Measurements from ENCODE around the gene ROM1. TPM values are rescaled to one million over a fixed set of nuclear protein-coding genes. Genes with fewer than 3 reads are reported as not detected.
"Not testable (repeated sequence)": the region's sequence is repeated elsewhere in the genome, so short reads cannot be mapped to it uniquely, and the experiment has no call there.

Gene ROM1
- total RNA-seq, 1 experiment from 2014 or later = 0.45 TPM

DNA sequence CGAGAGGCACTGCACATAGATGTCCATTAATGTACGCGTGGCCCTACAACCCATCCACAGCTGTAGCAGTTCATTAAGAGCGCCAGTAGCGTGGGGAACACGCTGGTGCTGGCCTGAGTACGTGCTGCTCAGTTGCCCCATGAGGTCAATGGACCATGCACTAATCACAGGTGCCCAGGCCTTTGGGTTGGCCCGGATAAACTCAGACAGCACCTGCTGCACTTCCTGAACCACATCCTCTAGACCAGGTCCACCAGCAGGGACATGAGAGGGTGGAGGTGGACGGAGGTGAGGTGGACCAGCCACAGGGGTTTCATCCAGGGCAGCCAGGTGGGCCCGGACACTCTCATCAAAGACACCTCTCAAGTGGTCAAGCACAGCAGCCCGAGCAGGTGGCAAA, 36.4 kb downstream of the ROM1 start:
- Histone ChIP-seq H3K9me3 (ENCODE audit: low read length) (no peaks in the 10 kb centered on the region), H4K20me1 (ENCODE audit: insufficient read depth, low read depth, low read length) (peaks cover 5% of the 10 kb centered on the region), H3K27me3 (ENCODE audit: low read length) (no peaks in the 10 kb centered on the region), H2AFZ (ENCODE audit: low read length) (no peak overlapping the region), H3K4me1 (ENCODE audit: low read length) (peaks cover 30% of the 10 kb centered on the region), H3K4me2 (ENCODE audit: low read depth, low read length, poor library complexity, severe bottlenecking) (no peak overlapping the region), H3K27ac (ENCODE audit: low read length) (no peak overlapping the region), H3K9me2 (replicated peaks; ENCODE audit: insufficient read depth, low read length) (no peaks in the 10 kb centered on the region), H3K36me3 (ENCODE audit: insufficient read depth, low read length) (peaks cover 4% of the 10 kb centered on the region; the same call in 1 of the 2 replicates), H3K9ac (ENCODE audit: low read length) (no peak overlapping the region), H3K4me3 (ENCODE audit: low read length) (no peak overlapping the region), H3K79me2 (ENCODE audit: low read length) (peaks cover 45% of the 10 kb centered on the region)
- DNase-seq = no peak

DNA sequence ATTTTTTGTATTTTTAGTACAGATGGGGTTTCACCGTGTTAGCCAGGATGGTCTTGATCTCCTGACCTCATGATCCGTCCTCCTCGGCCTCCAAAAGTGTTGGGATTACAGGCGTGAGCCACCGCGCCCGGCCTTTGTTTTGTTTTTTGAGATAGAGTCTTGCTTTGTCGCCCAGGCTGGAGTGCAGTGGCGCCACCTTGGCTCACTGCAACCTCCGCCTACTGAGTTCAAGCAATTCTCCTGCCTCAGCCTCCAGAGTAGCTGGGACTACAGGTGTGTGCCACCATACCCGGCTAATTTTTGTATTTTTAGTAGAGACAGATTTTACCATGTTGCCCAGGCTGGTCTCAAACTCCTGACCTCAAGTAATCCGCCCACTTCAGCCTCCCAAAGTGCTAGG, 37.2 kb downstream of the ROM1 start:
- H3K9me2 ChIP-seq (replicated peaks; ENCODE audit: insufficient read depth, low read length); H3K9me3 ChIP-seq (ENCODE audit: low read length); H3K4me3 ChIP-seq (ENCODE audit: low read length); H3K27me3 ChIP-seq (ENCODE audit: low read length); DNase-seq; H3K36me3 ChIP-seq (ENCODE audit: insufficient read depth, low read length); H3K27ac ChIP-seq (ENCODE audit: low read length); H2AFZ ChIP-seq (ENCODE audit: low read length); H4K20me1 ChIP-seq (ENCODE audit: insufficient read depth, low read depth, low read length); H3K4me2 ChIP-seq (ENCODE audit: low read depth, low read length, poor library complexity, severe bottlenecking); H3K9ac ChIP-seq (ENCODE audit: low read length): not testable (repeated sequence)
- Histone ChIP-seq H3K79me2 (ENCODE audit: low read length) (peaks cover 37% of the 10 kb centered on the region), H3K4me1 (ENCODE audit: low read length) (peaks cover 24% of the 10 kb centered on the region)

DNA sequence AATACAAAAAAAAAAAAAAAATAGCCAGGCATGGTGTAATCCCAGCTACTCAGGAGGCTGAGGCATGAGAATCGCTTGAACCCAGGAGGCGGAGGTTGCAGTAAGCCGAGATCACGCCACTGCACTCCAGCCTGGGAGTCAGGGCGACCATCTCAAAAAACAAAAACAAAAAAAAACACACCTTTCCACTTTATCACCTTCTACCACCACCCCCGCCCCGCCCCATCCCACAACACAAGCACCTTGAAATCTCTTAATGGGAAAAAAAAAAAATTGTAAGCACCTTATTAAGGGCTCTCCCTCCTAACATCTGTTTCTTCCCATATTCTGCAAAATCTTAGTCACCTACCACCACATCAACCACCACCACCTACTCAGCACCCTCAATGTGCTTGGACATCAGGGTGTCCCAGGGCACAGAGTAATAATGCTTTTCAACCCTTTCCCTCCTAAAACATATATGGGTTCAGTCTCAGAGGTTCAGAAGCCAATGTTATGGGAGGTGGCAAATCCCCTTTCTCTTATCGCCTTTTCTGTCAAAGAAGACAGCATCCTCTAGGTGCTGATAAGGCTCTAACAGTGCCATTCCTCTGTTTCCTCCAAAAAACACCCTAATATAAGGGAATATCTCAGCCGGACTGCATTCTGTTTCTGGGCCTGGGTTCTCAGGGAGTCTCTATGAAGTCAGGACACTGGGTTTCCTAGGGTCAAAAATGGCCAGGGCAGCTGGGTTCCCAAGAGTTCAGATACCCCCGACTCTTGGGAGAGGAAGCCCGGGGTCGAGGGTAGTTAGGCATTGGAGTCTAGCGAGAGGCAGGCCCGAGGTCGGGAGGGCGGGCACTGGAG, 39.3 kb downstream of the ROM1 start:
- Histone ChIP-seq H3K9ac (ENCODE audit: low read length) (peak overlapping the region; percentile 82), H3K4me1 (ENCODE audit: low read length) (peaks cover 15% of the 10 kb centered on the region), H3K9me3 (ENCODE audit: low read length) (no peaks in the 10 kb centered on the region), H2AFZ (ENCODE audit: low read length) (no peak overlapping the region), H3K4me2 (ENCODE audit: low read depth, low read length, poor library complexity, severe bottlenecking) (peak overlapping the region; percentile 78), H3K27me3 (ENCODE audit: low read length) (no peaks in the 10 kb centered on the region), H3K79me2 (ENCODE audit: low read length) (peaks cover 26% of the 10 kb centered on the region), H3K36me3 (ENCODE audit: insufficient read depth, low read length) (0 out of 2 replicates have a peak, but pooled peaks cover 3% of the 10 kb centered on the region), H3K27ac (ENCODE audit: low read length) (no peak overlapping the region), H3K4me3 (ENCODE audit: low read length) (peak overlapping the region; percentile 79), H4K20me1 (ENCODE audit: insufficient read depth, low read depth, low read length) (no peaks in the 10 kb centered on the region), H3K9me2 (replicated peaks; ENCODE audit: insufficient read depth, low read length) (no peaks in the 10 kb centered on the region)
- no peak for DNase-seq

- H3K9ac ChIP-seq (ENCODE audit: low read length) = no peak overlapping the region
- H4K20me1 ChIP-seq (ENCODE audit: insufficient read depth, low read depth, low read length) = no peaks in the 10 kb centered on the region
- H2AFZ ChIP-seq (ENCODE audit: low read length) = 0 out of 2 replicates have a peak overlapping the region, but pooled peaks have one; percentile 20
- peak overlapping the region; percentile 78 for H3K4me2 ChIP-seq (ENCODE audit: low read depth, low read length, poor library complexity, severe bottlenecking)
- H3K79me2 ChIP-seq (ENCODE audit: low read length) = peaks cover 26% of the 10 kb centered on the region
- no peaks in the 10 kb centered on the region for H3K27me3 ChIP-seq (ENCODE audit: low read length)
- no peak overlapping the region for H3K4me3 ChIP-seq (ENCODE audit: low read length)
- peaks cover 15% of the 10 kb centered on the region for H3K4me1 ChIP-seq (ENCODE audit: low read length)
- H3K9me2 ChIP-seq (replicated peaks; ENCODE audit: insufficient read depth, low read length) = no peaks in the 10 kb centered on the region
- no peak for DNase-seq
- 0 out of 2 replicates have a peak, but pooled peaks cover 3% of the 10 kb centered on the region for H3K36me3 ChIP-seq (ENCODE audit: insufficient read depth, low read length)
- no peaks in the 10 kb centered on the region for H3K9me3 ChIP-seq (ENCODE audit: low read length)
- H3K27ac ChIP-seq (ENCODE audit: low read length) = no peak overlapping the region
Observed at GRCh38 chr11:62654297-62654696, 41.2 kb downstream of the ROM1 start.

- Histone ChIP-seq H3K27me3 (ENCODE audit: low read length) (no peaks in the 10 kb centered on the region), H3K79me2 (ENCODE audit: low read length) (peaks cover 12% of the 10 kb centered on the region), H3K9ac (ENCODE audit: low read length) (no peak overlapping the region), H3K4me2 (ENCODE audit: low read depth, low read length, poor library complexity, severe bottlenecking) (no peak overlapping the region), H3K27ac (ENCODE audit: low read length) (no peak overlapping the region), H3K36me3 (ENCODE audit: insufficient read depth, low read length) (no peaks in the 10 kb centered on the region; the same call in 1 of the 2 replicates), H2AFZ (ENCODE audit: low read length) (peak overlapping the region; percentile 44; the same call in 1 of the 2 replicates), H4K20me1 (ENCODE audit: insufficient read depth, low read depth, low read length) (no peaks in the 10 kb centered on the region), H3K9me3 (ENCODE audit: low read length) (no peaks in the 10 kb centered on the region), H3K9me2 (replicated peaks; ENCODE audit: insufficient read depth, low read length) (no peaks in the 10 kb centered on the region), H3K4me1 (ENCODE audit: low read length) (peaks cover 8% of the 10 kb centered on the region), H3K4me3 (ENCODE audit: low read length) (no peak overlapping the region)
- DNase-seq = no peak
Observed at GRCh38 chr11:62656796-62657429, 43.9 kb downstream of the ROM1 start.

- Histone ChIP-seq H3K4me1 (ENCODE audit: low read length) (peaks cover 30% of the 10 kb centered on the region), H4K20me1 (ENCODE audit: insufficient read depth, low read depth, low read length) (no peaks in the 10 kb centered on the region; the same call in 1 of the 2 replicates), H3K4me3 (ENCODE audit: low read length) (peak overlapping the region; percentile 100), H3K27me3 (ENCODE audit: low read length) (no peaks in the 10 kb centered on the region), H3K79me2 (ENCODE audit: low read length) (peaks cover 47% of the 10 kb centered on the region), H3K9me3 (ENCODE audit: low read length) (no peaks in the 10 kb centered on the region), H2AFZ (ENCODE audit: low read length) (peak overlapping the region; percentile 84; the same call in 1 of the 2 replicates), H3K36me3 (ENCODE audit: insufficient read depth, low read length) (peaks cover 17% of the 10 kb centered on the region), H3K9ac (ENCODE audit: low read length) (peak overlapping the region; percentile 100), H3K9me2 (replicated peaks; ENCODE audit: insufficient read depth, low read length) (no peaks in the 10 kb centered on the region), H3K27ac (ENCODE audit: low read length) (peak overlapping the region; percentile 88), H3K4me2 (ENCODE audit: low read depth, low read length, poor library complexity, severe bottlenecking) (peak overlapping the region; percentile 76)
- peak; percentile 89 for DNase-seq
Observed at GRCh38 chr11:62664405-62665074, 51.5 kb downstream of the ROM1 start.
